ENCODE results near the gene SLC38A10. TPM values are rescaled to one million over a fixed set of nuclear protein-coding genes. Genes with fewer than 3 reads are reported as not detected.

SLC38A10 gene
- total and polyA plus RNA-seq, 10 of the 15 experiments (the other 5 are each of a cell fraction or from before 2014, with no cell fraction given) = 0.52 to 67.9 (median 22.1) TPM

- ChIA-PET SMC1A (ENCODE audit: uncharacterized antibody, unreplicated experiment) (no interaction called here), RAD21 (ENCODE audit: unreplicated experiment) (no interaction called here), POLR2A (no interaction called here), CTCF (no interaction called here)
- no peak overlapping the region for H3K9ac ChIP-seq (ENCODE audit: control insufficient read depth, insufficient read depth, low read length)
- no TSS peak for BruUV-seq (replicated peaks)
- ATAC-seq = no peak
- no peaks in the 10 kb centered on the region for H4K20me1 ChIP-seq (ENCODE audit: control insufficient read depth, insufficient read depth)
- peaks cover 12% of the 10 kb centered on the region for H3K4me1 ChIP-seq (ENCODE audit: control insufficient read depth, insufficient read depth, low read length)
- in situ Hi-C loops (cut with MboI) (loop anchor here (25.0 kb wide), 1 partner anchor 224 kb away; no protein-coding TSS in a partner anchor), intact Hi-C loops (cut with micrococcal nuclease; ENCODE audit: unreplicated experiment) (no loop called here)
- no peak for DNase-seq (ENCODE audit: low read depth, low spot score)
- 0 out of 2 replicates have a peak overlapping the region, but pooled peaks have one; percentile 23 for H3K4me2 ChIP-seq (ENCODE audit: control insufficient read depth, insufficient read depth)
- H3K4me3 ChIP-seq = no peak overlapping the region
- FAIRE-seq = no peak
- H3K9me3 ChIP-seq (replicated peaks; ENCODE audit: control insufficient read depth, insufficient read depth, low read length) = no peaks in the 10 kb centered on the region
- H3K27ac ChIP-seq (ENCODE audit: control insufficient read depth, insufficient read depth) = no peak overlapping the region
- H3K79me2 ChIP-seq (ENCODE audit: control insufficient read depth, insufficient read depth, low read length) = peaks cover 39% of the 10 kb centered on the region
- peaks cover 0 to 2% of the 10 kb centered on the region in 2 experiments; a peak in 2 of 4 replicates for H3K36me3 ChIP-seq (ENCODE audit: control insufficient read depth in 2 of 2, insufficient read depth in 2 of 2, low read length in 1 of 2)
- no peaks in the 10 kb centered on the region for H3K27me3 ChIP-seq (replicated peaks in 1 of 2; ENCODE audit: control insufficient read depth in 2 of 2, insufficient read depth in 2 of 2, low read length in 1 of 2)
- no peak overlapping the region for H2AFZ ChIP-seq (ENCODE audit: control insufficient read depth, low read depth, low read length)
- 79% methylated on average over 21 of the region's 21 CpGs for WGBS (ENCODE audit: insufficient coverage, insufficient replicate concordance, low lambda C conversion rate, missing lambda C conversion rate)
- no peak for TF ChIP-seq PKNOX1 (IDR thresholded peaks at IDR 0.05)
- TF ChIP-seq POLR2A (IDR thresholded peaks at IDR 0.05; ENCODE audit: low read depth, low read length) = no peak
- no peak for TF ChIP-seq ASH2L (IDR thresholded peaks at IDR 0.05; ENCODE audit: borderline replicate concordance, low read depth)
- no peak for TF ChIP-seq MEF2B (IDR thresholded peaks at IDR 0.05; ENCODE audit: partially characterized antibody, poor library complexity, severe bottlenecking)
- no peak for TF ChIP-seq ZBTB4 (CRISPR knock-in tag; IDR thresholded peaks at IDR 0.05)
- TF ChIP-seq SP1 (IDR thresholded peaks at IDR 0.05; ENCODE audit: low read depth, low read length) = no peak
- no peak for TF ChIP-seq BRCA1 (IDR thresholded peaks at IDR 0.05; ENCODE audit: low read depth, low read length)
- TF ChIP-seq ZNF274 (IDR thresholded peaks at IDR 0.05; ENCODE audit: insufficient read depth, insufficient read length) = no peak
- no peak for TF ChIP-seq POLR2AphosphoS5 (IDR thresholded peaks at IDR 0.05; ENCODE audit: low read length)
- TF ChIP-seq YY1 (IDR thresholded peaks at IDR 0.05; ENCODE audit: low read depth, low read length) = no peak
- no peak for TF ChIP-seq E2F8 (IDR thresholded peaks at IDR 0.05; ENCODE audit: low read depth, partially characterized antibody)
- TF ChIP-seq NR2F1 (conservative IDR thresholded peaks at IDR 0.05) = no peak
- no peak for TF ChIP-seq DPF2 (IDR thresholded peaks at IDR 0.05)
- TF ChIP-seq CEBPZ (IDR thresholded peaks at IDR 0.05; ENCODE audit: low read depth, low read length) = no peak
- TF ChIP-seq TBL1XR1 (IDR thresholded peaks at IDR 0.05; ENCODE audit: low read depth, low read length) = no peak
- TF ChIP-seq RAD21 (IDR thresholded peaks at IDR 0.05; ENCODE audit: insufficient read depth, low read depth, low read length) = no peak
These were observed 58.3 kb downstream of the SLC38A10 start for GRCh38 chr17:81236784-81237183.
